HCT116 (cell line): ENCODE measurements around the gene ELOVL5. TPM values are rescaled to one million over a fixed set of nuclear protein-coding genes. Genes with fewer than 3 reads are reported as not detected.

Experiments used
- ATAC-seq: fragments of 200-7000 bp; cut with Tn5 transposase; 2 replicates; pipeline ENCODE4 v1.9.1; 2020; ENCODE audit warnings: mild to moderate bottlenecking, moderate library complexity
- BruUV-seq: library from RNA; stranded (reverse); fragments of 400-500 nt; replicated peaks from 2 replicates; lab custom pipeline; 2021; lab: Mats Ljungman, UMichigan
- CTCF ChIA-PET: fragments of 300-600 bp; sonication (Branson Sonifier 250); formaldehyde crosslinking; loops from one replicate; lab custom pipeline; 2021; ENCODE audit warnings: antibody characterized with exemption; lab: Charles Lee
- POLR2A ChIA-PET: fragments of 300-600, 350-600 bp; sonication (Branson Sonifier 250); formaldehyde crosslinking; loops from one replicate; lab custom pipeline; 2021; ENCODE audit warnings: antibody characterized with exemption; lab: Charles Lee
- RAD21 ChIA-PET, 2 experiments: fragments of 300-600 bp; sonication (Branson Sonifier 250); formaldehyde crosslinking; loops; one replicate each; lab custom pipeline; 2023; ENCODE audit warnings: low total read pairs in 2 of 2; ENCODE audit not compliant: uncharacterized antibody in 2 of 2, unreplicated experiment in 2 of 2, low non-redundant PET in 1 of 2; lab: Charles Lee
- DNase-seq: peaks from one replicate; pipeline ENCODE4 v3.0.0-alpha.2; 2010; ENCODE audit warnings: low read depth, low spot score
- H2AFZ ChIP-seq: fragments of 200-600 bp; shearing (Covaris generic), sonication (generic); 2 replicates; pipeline ENCODE4 v1.6.1; 2017; ENCODE audit warnings: low read depth, mixed run types, mixed read lengths, antibody characterized with exemption, low read length; ENCODE audit not compliant: poor library complexity, severe bottlenecking
- H3K27ac ChIP-seq: 2 replicates; pipeline ENCODE4 v1.5.1; 2012; ENCODE audit warnings: low read depth, low read length
- H3K27me3 ChIP-seq: fragments of 200-600 bp; sonication (generic); 2 replicates; pipeline ENCODE4 v1.6.1; 2016; ENCODE audit warnings: mixed run types, low read length, mixed read lengths; ENCODE audit not compliant: insufficient read depth
- H3K36me3 ChIP-seq, 2 experiments: fragments of 200-500 bp in 1 of 2; fragments of 200-600 bp in 1 of 2; sonication (Bioruptor generic) in 1 of 2; sonication (generic) in 1 of 2; 2 replicates each; pipeline versions ENCODE4 v1.5.1 to v1.6.1; 2014 to 2016; ENCODE audit warnings: low read length in 2 of 2, inconsistent platforms in 1 of 2, mixed read lengths in 1 of 2, mixed run types in 1 of 2; ENCODE audit not compliant: insufficient read depth in 2 of 2, control insufficient read depth in 1 of 2
- H3K4me1 ChIP-seq, 2 experiments: fragments of 200-600 bp in 1 of 2; sonication (generic) in 1 of 2; 2 replicates each; pipeline versions ENCODE4 v1.5.1 to v1.6.1; 2012 to 2017; ENCODE audit warnings: low read length in 2 of 2, inconsistent platforms in 1 of 2, mild to moderate bottlenecking in 1 of 2, mixed read lengths in 1 of 2, mixed run types in 1 of 2, moderate library complexity in 1 of 2; ENCODE audit not compliant: insufficient read depth in 2 of 2, control insufficient read depth in 1 of 2
- H3K4me2 ChIP-seq: fragments of 200-600 bp; sonication (generic); 2 replicates; pipeline ENCODE4 v1.6.1; 2017; ENCODE audit warnings: mixed run types, low read length, mixed read lengths
- H3K4me3 ChIP-seq, 2 experiments: fragments of 200-600 bp in 1 of 2; sonication (generic) in 1 of 2; replicated peaks in 1 of 2; 2 replicates each; pipeline ENCODE4 v1.5.1; 2011 to 2016; ENCODE audit warnings: low read length in 2 of 2, control low read depth in 1 of 2, low read depth in 1 of 2, mild to moderate bottlenecking in 1 of 2, mixed read lengths in 1 of 2, mixed run types in 1 of 2
- H3K79me2 ChIP-seq: fragments of 200-600 bp; sonication (generic); 2 replicates; pipeline ENCODE4 v1.6.1; 2017; ENCODE audit warnings: mild to moderate bottlenecking, mixed run types, low read length, moderate library complexity, mixed read lengths; ENCODE audit not compliant: insufficient read depth
- H3K9ac ChIP-seq: fragments of 200-600 bp; sonication (generic); 2 replicates; pipeline ENCODE4 v1.6.1; 2016; ENCODE audit warnings: low read length, mixed read lengths
- H3K9me2 ChIP-seq: fragments of 200-600 bp; sonication (generic), shearing (Covaris generic); 2 replicates; pipeline ENCODE4 v1.6.1; 2017; ENCODE audit warnings: mixed run types, mild to moderate bottlenecking, moderate library complexity; ENCODE audit not compliant: insufficient read depth
- H3K9me3 ChIP-seq, 2 experiments: fragments of 200-500 bp in 1 of 2; fragments of 200-600 bp in 1 of 2; sonication (Bioruptor generic) in 1 of 2; sonication (generic) in 1 of 2; 2 replicates each; pipeline ENCODE4 v1.6.1; 2014 to 2017; ENCODE audit warnings: low read length in 2 of 2, mixed read lengths in 2 of 2, inconsistent platforms in 1 of 2, low read depth in 1 of 2, mild to moderate bottlenecking in 1 of 2, mixed run types in 1 of 2, moderate library complexity in 1 of 2; ENCODE audit not compliant: control insufficient read depth in 1 of 2, insufficient read depth in 1 of 2
- H4K20me1 ChIP-seq: fragments of 200-600 bp; sonication (generic), shearing (Covaris generic); 2 replicates; pipeline ENCODE4 v1.6.1; 2017; ENCODE audit warnings: mixed run types, mild to moderate bottlenecking, moderate library complexity; ENCODE audit not compliant: insufficient read depth
- CBX3 ChIP-seq: IDR thresholded peaks from 2 replicates; pipeline ENCODE4 v1.6.1; 2012; ENCODE audit warnings: low read depth
- EGR1 ChIP-seq: IDR thresholded peaks from 2 replicates; pipeline ENCODE4 v1.6.1; 2012; ENCODE audit warnings: low read depth
- ELF1 ChIP-seq: IDR thresholded peaks from 2 replicates; pipeline ENCODE4 v1.6.1; 2012; ENCODE audit warnings: low read depth, borderline replicate concordance
- EZH2 ChIP-seq: fragments of 200-600 bp; sonication (generic); IDR thresholded peaks from 2 replicates; pipeline ENCODE4 v1.6.1; 2017; ENCODE audit warnings: antibody characterized with exemption, mixed run types
- EZH2phosphoT487 ChIP-seq: fragments of 200-600 bp; IDR thresholded peaks from 2 replicates; pipeline ENCODE4 v1.6.1; 2018; ENCODE audit warnings: antibody characterized with exemption, borderline replicate concordance
- JUND ChIP-seq: IDR thresholded peaks from 2 replicates; pipeline ENCODE4 v1.6.1; 2012
- MAX ChIP-seq: IDR thresholded peaks from 2 replicates; pipeline ENCODE4 v1.6.1; 2012
- POLR2A ChIP-seq: IDR thresholded peaks from 2 replicates; pipeline ENCODE4 v1.7.0; 2011; ENCODE audit warnings: borderline replicate concordance; ENCODE audit not compliant: insufficient read depth, insufficient read length; ENCODE audit errors: extremely low read depth
- POLR2AphosphoS5 ChIP-seq: IDR thresholded peaks from 2 replicates; pipeline ENCODE4 v1.6.1; 2011; ENCODE audit warnings: mild to moderate bottlenecking, low read depth, low read length, moderate library complexity
- RAD21 ChIP-seq: IDR thresholded peaks from 2 replicates; pipeline ENCODE4 v1.6.1; 2012; ENCODE audit warnings: low read depth, mild to moderate bottlenecking
- REST ChIP-seq: IDR thresholded peaks from 2 replicates; pipeline ENCODE4 v1.6.1; 2012; ENCODE audit warnings: low read depth
- SIN3A ChIP-seq: IDR thresholded peaks from 2 replicates; pipeline ENCODE4 v1.6.1; 2012; ENCODE audit warnings: low read depth
- SP1 ChIP-seq: IDR thresholded peaks from 2 replicates; pipeline ENCODE4 v1.6.1; 2012; ENCODE audit warnings: low read depth
- SRF ChIP-seq: IDR thresholded peaks from 2 replicates; pipeline ENCODE4 v1.6.1; 2012; ENCODE audit warnings: low read depth
- TCF7L2 ChIP-seq: IDR thresholded peaks from 2 replicates; pipeline ENCODE4 v1.7.0; 2011; ENCODE audit warnings: borderline replicate concordance, inconsistent platforms; ENCODE audit not compliant: insufficient read depth, insufficient read length; ENCODE audit errors: extremely low read depth
- ZBTB33 ChIP-seq: IDR thresholded peaks from 2 replicates; pipeline ENCODE4 v1.6.1; 2011; ENCODE audit warnings: mild to moderate bottlenecking, low read length, moderate library complexity; ENCODE audit not compliant: insufficient replicate concordance; ENCODE audit errors: extremely low read depth
- ZFX ChIP-seq: fragments of 450-650 bp; IDR thresholded peaks from 2 replicates; pipeline ENCODE4 v1.6.1; 2017
- ZNF274 ChIP-seq: fragments of 200-500 bp; sonication (Bioruptor generic); IDR thresholded peaks from 2 replicates; pipeline ENCODE4 v1.6.1; 2014; ENCODE audit warnings: mild to moderate bottlenecking, low read depth, low read length, inconsistent platforms
- intact Hi-C: fragments of 100-400 bp; cut with micrococcal nuclease; formaldehyde crosslinking; loops from 2 replicates; pipeline ENCODE4 v1.10.0; 2022
- total RNA-seq: library from RNA; stranded (reverse); gene quantifications from one replicate; pipeline ENCODE4 v1.2.1, GENCODE V29; 2021; ENCODE audit not compliant: unreplicated experiment

ELOVL5 gene
- total RNA-seq, 1 experiment from 2014 or later, result 85.3 TPM

GRCh38 chr6:53281518-53282215 lies 67.1 kb downstream of the ELOVL5 start (continued):
- TF ChIP-seq REST, result no peak
- TF ChIP-seq CBX3, result no peak
- no peak for TF ChIP-seq ZBTB33
- TF ChIP-seq POLR2AphosphoS5, result no peak

GRCh38 chr6:53280207-53280606 lies 68.5 kb downstream of the ELOVL5 start:
- ATAC-seq (no peak), DNase-seq (no peak)
- Histone ChIP-seq H3K27me3 (no peaks in the 10 kb centered on the region), H3K27ac (no peak overlapping the region), H3K4me1 (no peaks in the 10 kb centered on the region), H3K4me3 (no peak overlapping the region), H3K36me3 (peaks cover 0 to 3% of the 10 kb centered on the region in 2 experiments; a peak in 1 of 4 replicates), H3K9me2 (no peaks in the 10 kb centered on the region), H3K4me2 (no peak overlapping the region), H4K20me1 (no peaks in the 10 kb centered on the region), H3K9ac (no peak overlapping the region), H2AFZ (no peak overlapping the region), H3K9me3 (no peaks in the 10 kb centered on the region), H3K79me2 (peaks cover 7% of the 10 kb centered on the region; the same call in 1 of the 2 replicates)
- TF ChIP-seq ELF1 (no peak), MAX (no peak), EZH2 (no peak), EZH2phosphoT487 (no peak), SP1 (no peak), SIN3A (no peak), ZNF274 (no peak), SRF (no peak), RAD21 (no peak), JUND (no peak), ZFX (no peak), ZBTB33 (no peak), EGR1 (no peak), POLR2A (no peak), TCF7L2 (no peak)
- ChIA-PET POLR2A (interaction anchor here (1.2 kb wide), 1 partner anchor 80 kb away, joined by 4 read pairs; no protein-coding TSS in a partner anchor), RAD21 (no interaction called here), CTCF (no interaction called here)
- intact Hi-C loops, result no loop called here
- BruUV-seq, result no TSS peak
